ENCODE measurements around the gene LAMC2.

DNA sequence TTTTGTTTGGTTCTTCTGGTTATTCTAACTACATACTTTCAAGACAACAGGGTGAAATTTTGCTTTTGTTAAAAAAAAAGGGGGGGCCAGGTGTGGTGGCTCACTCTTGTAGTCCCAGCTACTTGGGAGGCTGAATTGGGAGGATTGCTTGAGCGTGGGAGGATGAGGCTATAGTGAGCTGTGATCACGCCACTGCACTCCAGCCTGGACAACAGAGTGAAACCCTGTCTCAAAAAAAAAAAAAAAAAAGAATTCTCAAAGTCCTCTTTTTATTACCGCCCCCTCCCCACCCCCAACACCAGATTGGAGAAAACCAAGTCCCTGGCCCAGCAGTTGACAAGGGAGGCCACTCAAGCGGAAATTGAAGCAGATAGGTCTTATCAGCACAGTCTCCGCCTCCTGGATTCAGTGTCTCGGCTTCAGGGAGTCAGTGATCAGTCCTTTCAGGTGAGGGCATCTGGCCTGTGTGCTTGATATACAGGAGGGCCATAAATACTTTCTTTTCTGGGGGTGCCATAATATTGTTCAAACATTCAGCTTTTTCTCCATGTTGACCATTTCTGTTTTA lies 50.2 kb downstream of the LAMC2 start:
- TF ChIP-seq, protein P1, sequence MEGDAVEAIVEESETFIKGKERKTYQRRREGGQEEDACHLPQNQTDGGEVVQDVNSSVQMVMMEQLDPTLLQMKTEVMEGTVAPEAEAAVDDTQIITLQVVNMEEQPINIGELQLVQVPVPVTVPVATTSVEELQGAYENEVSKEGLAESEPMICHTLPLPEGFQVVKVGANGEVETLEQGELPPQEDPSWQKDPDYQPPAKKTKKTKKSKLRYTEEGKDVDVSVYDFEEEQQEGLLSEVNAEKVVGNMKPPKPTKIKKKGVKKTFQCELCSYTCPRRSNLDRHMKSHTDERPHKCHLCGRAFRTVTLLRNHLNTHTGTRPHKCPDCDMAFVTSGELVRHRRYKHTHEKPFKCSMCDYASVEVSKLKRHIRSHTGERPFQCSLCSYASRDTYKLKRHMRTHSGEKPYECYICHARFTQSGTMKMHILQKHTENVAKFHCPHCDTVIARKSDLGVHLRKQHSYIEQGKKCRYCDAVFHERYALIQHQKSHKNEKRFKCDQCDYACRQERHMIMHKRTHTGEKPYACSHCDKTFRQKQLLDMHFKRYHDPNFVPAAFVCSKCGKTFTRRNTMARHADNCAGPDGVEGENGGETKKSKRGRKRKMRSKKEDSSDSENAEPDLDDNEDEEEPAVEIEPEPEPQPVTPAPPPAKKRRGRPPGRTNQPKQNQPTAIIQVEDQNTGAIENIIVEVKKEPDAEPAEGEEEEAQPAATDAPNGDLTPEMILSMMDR (IDR thresholded peaks at IDR 0.05; ENCODE audit: borderline replicate concordance, extremely low read depth, low read length, poor library complexity, severe bottlenecking) = no peak
- TF ChIP-seq EZH2 (IDR thresholded peaks at IDR 0.05; ENCODE audit: borderline replicate concordance, low read depth, low read length, severe bottlenecking) = no peak
